ENCODE results near the gene DIAPH1. TPM values are rescaled to one million over a fixed set of nuclear protein-coding genes. Genes with fewer than 3 reads are reported as not detected.

DIAPH1 gene
- total and polyA plus RNA-seq, 5 experiments from 2014 or later = 87.4 to 183 (median 105) TPM

- H3K4me1 Mint-ChIP-seq = peaks cover 13 to 46% (median 35%) of the 10 kb centered on the region in 4 donors
- peaks cover 17 to 80% (median 38%) of the 10 kb centered on the region in 3 donors for H3K36me3 Mint-ChIP-seq
- no peak for DNase-seq
- H3K4me3 Mint-ChIP-seq = no peak overlapping the region
- peak overlapping the region in 2 of 10 donors; percentile 64 to 65 for H3K27ac Mint-ChIP-seq
- H3K9me3 Mint-ChIP-seq = peaks cover 5 to 22% (median 12%) of the 10 kb centered on the region in 9 donors
- no peak for ATAC-seq
- POLR2A ChIA-PET = no interaction called here
- no peaks in the 10 kb centered on the region for H3K27me3 Mint-ChIP-seq
Observed at GRCh38 chr5:141547921-141548320, 70.9 kb downstream of the DIAPH1 start.

- Mint-ChIP-seq H3K27me3 (no peaks in the 10 kb centered on the region), H3K36me3 (peaks cover 17 to 83% (median 37%) of the 10 kb centered on the region in 3 donors), H3K4me3 (peak overlapping the region in 2 of 10 donors; percentile 11 to 48), H3K4me1 (peaks cover 13 to 42% (median 33%) of the 10 kb centered on the region in 4 donors), H3K9me3 (peaks cover 5 to 22% (median 12%) of the 10 kb centered on the region in 9 donors), H3K27ac (peak overlapping the region in 3 of 10 donors; percentile 53 to 64 (median 58))
- DNase-seq (no peak), ATAC-seq (no peak)
- POLR2A ChIA-PET = no interaction called here
Observed at GRCh38 chr5:141547488-141547887, 71.3 kb downstream of the DIAPH1 start.

- H3K4me1 Mint-ChIP-seq = peaks cover 6 to 22% (median 10%) of the 10 kb centered on the region in 4 donors
- H3K36me3 Mint-ChIP-seq = peaks cover 19 to 76% (median 31%) of the 10 kb centered on the region in 3 donors
- DNase-seq (no peak), ATAC-seq (no peak)
- H3K27me3 Mint-ChIP-seq = no peaks in the 10 kb centered on the region
- POLR2A ChIA-PET = interaction anchor here (0.6 kb wide), 1 partner anchor 15 kb away, joined by 3 read pairs; no protein-coding TSS in a partner anchor
- no peak overlapping the region for H3K27ac Mint-ChIP-seq
- peaks cover 5 to 15% (median 11%) of the 10 kb centered on the region in 9 donors for H3K9me3 Mint-ChIP-seq
- no peak overlapping the region for H3K4me3 Mint-ChIP-seq
Observed at GRCh38 chr5:141543053-141543452, 75.7 kb downstream of the DIAPH1 start.

- Mint-ChIP-seq H3K36me3 (peaks cover 7 to 47% (median 7%) of the 10 kb centered on the region in 3 donors), H3K4me3 (no peak overlapping the region), H3K27ac (peak overlapping the region in 8 of 10 donors; percentile 26 to 87 (median 59)), H3K4me1 (peaks cover 4 to 18% (median 7%) of the 10 kb centered on the region in 4 donors), H3K9me3 (no peaks in the 10 kb centered on the region), H3K27me3 (no peaks in the 10 kb centered on the region)
- POLR2A ChIA-PET = no interaction called here
- DNase-seq = no peak
- ATAC-seq = no peak
Observed at GRCh38 chr5:141534492-141535213, 84.1 kb downstream of the DIAPH1 start.

GRCh38 chr5:141533897-141534296, 84.9 kb downstream of the DIAPH1 start:
- H3K27me3 Mint-ChIP-seq = no peaks in the 10 kb centered on the region
- POLR2A ChIA-PET = no interaction called here
- no peak overlapping the region for H3K4me3 Mint-ChIP-seq
- DNase-seq (no peak), ATAC-seq (no peak)
- peaks cover 3 to 18% (median 7%) of the 10 kb centered on the region in 4 donors for H3K4me1 Mint-ChIP-seq
- H3K27ac Mint-ChIP-seq = peak overlapping the region in 4 of 10 donors; percentile 7 to 77 (median 71)
- no peaks in the 10 kb centered on the region for H3K9me3 Mint-ChIP-seq
- H3K36me3 Mint-ChIP-seq = peaks cover 4 to 41% (median 5%) of the 10 kb centered on the region in 3 donors

GRCh38 chr5:141532726-141533125, 86.1 kb downstream of the DIAPH1 start:
- Mint-ChIP-seq H3K36me3 (peaks cover 11 to 39% (median 13%) of the 10 kb centered on the region in 3 donors), H3K4me3 (no peak overlapping the region)

GRCh38 chr5:141529873-141530272, 88.9 kb downstream of the DIAPH1 start:
- DNase-seq (no peak), ATAC-seq (no peak)
- H3K27ac Mint-ChIP-seq = no peak overlapping the region
- no peaks in the 10 kb centered on the region for H3K9me3 Mint-ChIP-seq
- peaks cover 14 to 17% (median 15%) of the 10 kb centered on the region in 3 donors for H3K36me3 Mint-ChIP-seq
- POLR2A ChIA-PET = no interaction called here
- H3K4me3 Mint-ChIP-seq = no peak overlapping the region
- peaks cover 5 to 20% (median 10%) of the 10 kb centered on the region in 4 donors for H3K4me1 Mint-ChIP-seq
- no peaks in the 10 kb centered on the region for H3K27me3 Mint-ChIP-seq

More at GRCh38 chr5:141532726-141533125, 86.1 kb downstream of the DIAPH1 start:
- Mint-ChIP-seq H3K4me1 (peaks cover 3 to 18% (median 9%) of the 10 kb centered on the region in 4 donors), H3K27ac (no peak overlapping the region), H3K27me3 (no peaks in the 10 kb centered on the region), H3K9me3 (no peaks in the 10 kb centered on the region)
- POLR2A ChIA-PET = no interaction called here
- ATAC-seq (no peak), DNase-seq (no peak)

- Mint-ChIP-seq H3K27ac (peak overlapping the region in 7 of 10 donors; percentile 4 to 66 (median 53)), H3K9me3 (no peaks in the 10 kb centered on the region), H3K36me3 (peaks cover 7 to 17% (median 16%) of the 10 kb centered on the region in 3 donors), H3K27me3 (no peaks in the 10 kb centered on the region), H3K4me1 (peaks cover 11 to 20% (median 15%) of the 10 kb centered on the region in 4 donors), H3K4me3 (no peak overlapping the region)
- ATAC-seq (no peak), DNase-seq (no peak)
- POLR2A ChIA-PET = no interaction called here
Observed at GRCh38 chr5:141529002-141529401, 89.8 kb downstream of the DIAPH1 start.

GRCh38 chr5:141528291-141528984, 90.4 kb downstream of the DIAPH1 start:
- no peak for DNase-seq
- H3K4me3 Mint-ChIP-seq = no peak overlapping the region
- ATAC-seq = no peak
- peaks cover 11 to 20% (median 15%) of the 10 kb centered on the region in 4 donors for H3K4me1 Mint-ChIP-seq
- H3K9me3 Mint-ChIP-seq = no peaks in the 10 kb centered on the region
- H3K27ac Mint-ChIP-seq = peak overlapping the region; percentile 4 to 81 (median 54)
- H3K27me3 Mint-ChIP-seq = no peaks in the 10 kb centered on the region
- POLR2A ChIA-PET = no interaction called here
- peaks cover 1 to 17% (median 15%) of the 10 kb centered on the region in 3 donors for H3K36me3 Mint-ChIP-seq

GRCh38 chr5:141527426-141527825, 91.4 kb downstream of the DIAPH1 start:
- Mint-ChIP-seq H3K36me3 (peaks cover 0 to 19% (median 17%) of the 10 kb centered on the region in 3 donors), H3K4me3 (no peak overlapping the region), H3K27ac (peak overlapping the region in 6 of 10 donors; percentile 11 to 85 (median 41)), H3K27me3 (no peaks in the 10 kb centered on the region), H3K4me1 (peaks cover 11 to 24% (median 20%) of the 10 kb centered on the region in 4 donors), H3K9me3 (no peaks in the 10 kb centered on the region)
- DNase-seq (no peak), ATAC-seq (no peak)
- POLR2A ChIA-PET = interaction anchor here (0.6 kb wide), 1 partner anchor 16 kb away, joined by 3 read pairs; no protein-coding TSS in a partner anchor

- peak overlapping the region in 7 of 10 donors; percentile 39 to 86 (median 66) for H3K27ac Mint-ChIP-seq
- peak overlapping the region in 1 of 10 donors; percentile 54 for H3K4me3 Mint-ChIP-seq
- DNase-seq (no peak), ATAC-seq (no peak)
- H3K36me3 Mint-ChIP-seq = peaks cover 0 to 33% (median 21%) of the 10 kb centered on the region in 3 donors
- peaks cover 13 to 32% (median 26%) of the 10 kb centered on the region in 4 donors for H3K4me1 Mint-ChIP-seq
- no peaks in the 10 kb centered on the region for H3K9me3 Mint-ChIP-seq
- H3K27me3 Mint-ChIP-seq = no peaks in the 10 kb centered on the region
- POLR2A ChIA-PET = no interaction called here
Observed at GRCh38 chr5:141525653-141526052, 93.1 kb downstream of the DIAPH1 start.

Data from naive thymus-derived CD8-positive, alpha-beta T cell (primary cell).